RCC 7860 (cell line): ENCODE data around the gene ZNF688.
"Not testable (repeated sequence)": the region's sequence is repeated elsewhere in the genome, so short reads cannot be mapped to it uniquely, and the experiment has no call there.

ENCODE experiments used
- DNase-seq: peaks from one replicate; pipeline ENCODE4 v3.0.0-alpha.2; 2015; ENCODE audit warnings: low spot score
- FAIRE-seq: peaks from 2 replicates; lab custom pipeline; 2012; peaks lifted over from hg19 to GRCh38; lab: Jason Lieb, UNC

The ZNF688 gene

GRCh38 chr16:30557957-30558788 lies 13.3 kb downstream of the ZNF688 start, which contains the start of gene ZNF764:
TSS of gene ZNF764 (minus strand) at chr16:30558374. CDS start at chr16:30558182, 192 bp downstream.
- peak; percentile 93 for DNase-seq
- FAIRE-seq: peak; percentile 88

GRCh38 chr16:30557707-30557956 lies 13.9 kb downstream of the ZNF688 start:
- FAIRE-seq: no peak
- no peak for DNase-seq

DNA sequence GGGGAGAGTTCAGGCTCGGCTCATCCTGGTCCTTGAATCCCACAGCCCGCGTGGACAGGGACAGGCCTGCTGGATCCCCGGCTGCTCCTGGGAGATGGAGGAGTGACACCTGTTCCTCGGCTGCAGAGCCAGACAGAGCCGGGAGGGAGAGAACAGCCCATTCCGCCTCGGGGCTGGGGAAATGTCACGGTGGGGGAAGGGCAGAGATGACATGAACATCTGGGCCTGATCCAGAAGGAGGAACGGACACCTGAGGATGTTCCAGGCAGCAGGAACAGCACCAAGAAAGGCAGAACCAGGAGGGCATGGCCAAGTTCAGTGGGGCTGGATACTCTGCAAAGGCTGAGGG lies 15.4 kb downstream of the ZNF688 start:
- DNase-seq (no peak), FAIRE-seq (no peak)

GRCh38 chr16:30555315-30556124 lies 16.0 kb downstream of the ZNF688 start:
- FAIRE-seq: no peak
- DNase-seq: no peak

GRCh38 chr16:30554557-30555314 lies 16.8 kb downstream of the ZNF688 start:
- FAIRE-seq: no peak
- DNase-seq: no peak

- DNase-seq (no peak), FAIRE-seq (no peak)
These were observed 18.1 kb downstream of the ZNF688 start for GRCh38 chr16:30553393-30553899.

DNA sequence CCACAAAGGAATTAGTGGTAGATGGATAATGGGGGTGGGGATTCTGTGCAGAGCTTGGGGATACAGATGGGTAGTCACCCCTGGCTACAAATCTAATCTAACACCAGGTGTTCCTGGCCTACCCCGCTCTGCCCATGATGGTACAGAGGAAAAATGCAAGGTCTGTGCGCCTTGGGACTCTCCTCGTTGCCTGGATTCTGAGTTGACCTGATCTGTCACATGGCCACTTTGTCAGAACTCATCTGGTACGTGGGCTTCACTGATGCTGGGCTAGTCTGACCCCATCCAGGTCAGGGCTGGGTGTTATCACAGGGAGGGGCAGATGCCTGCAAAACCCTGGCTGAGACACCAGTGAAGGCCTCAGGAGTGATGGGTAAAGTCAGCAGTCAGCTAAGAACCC lies 18.6 kb downstream of the ZNF688 start:
- DNase-seq (no peak), FAIRE-seq (no peak)

DNA sequence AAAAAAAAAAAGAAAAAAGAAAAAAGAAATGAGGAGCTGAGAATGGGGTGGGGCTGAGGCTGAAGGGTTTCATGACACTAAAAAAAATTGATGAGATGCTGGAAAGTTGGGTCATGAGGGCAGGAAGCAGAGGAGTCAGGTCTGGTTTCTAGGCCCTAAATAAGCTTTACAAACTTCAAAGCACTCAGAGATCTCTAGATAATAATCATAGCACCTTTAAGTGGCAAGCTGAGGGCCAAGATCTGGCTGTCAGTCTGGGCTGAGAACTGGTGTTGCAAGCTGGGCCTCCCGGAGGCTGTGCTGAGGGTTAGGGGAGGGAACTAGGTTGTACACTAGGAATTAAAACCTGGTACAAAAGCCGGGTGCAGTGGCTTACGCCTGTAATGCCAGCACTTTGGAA lies 19.7 kb downstream of the ZNF688 start:
- no peak for FAIRE-seq
- DNase-seq: no peak

DNA sequence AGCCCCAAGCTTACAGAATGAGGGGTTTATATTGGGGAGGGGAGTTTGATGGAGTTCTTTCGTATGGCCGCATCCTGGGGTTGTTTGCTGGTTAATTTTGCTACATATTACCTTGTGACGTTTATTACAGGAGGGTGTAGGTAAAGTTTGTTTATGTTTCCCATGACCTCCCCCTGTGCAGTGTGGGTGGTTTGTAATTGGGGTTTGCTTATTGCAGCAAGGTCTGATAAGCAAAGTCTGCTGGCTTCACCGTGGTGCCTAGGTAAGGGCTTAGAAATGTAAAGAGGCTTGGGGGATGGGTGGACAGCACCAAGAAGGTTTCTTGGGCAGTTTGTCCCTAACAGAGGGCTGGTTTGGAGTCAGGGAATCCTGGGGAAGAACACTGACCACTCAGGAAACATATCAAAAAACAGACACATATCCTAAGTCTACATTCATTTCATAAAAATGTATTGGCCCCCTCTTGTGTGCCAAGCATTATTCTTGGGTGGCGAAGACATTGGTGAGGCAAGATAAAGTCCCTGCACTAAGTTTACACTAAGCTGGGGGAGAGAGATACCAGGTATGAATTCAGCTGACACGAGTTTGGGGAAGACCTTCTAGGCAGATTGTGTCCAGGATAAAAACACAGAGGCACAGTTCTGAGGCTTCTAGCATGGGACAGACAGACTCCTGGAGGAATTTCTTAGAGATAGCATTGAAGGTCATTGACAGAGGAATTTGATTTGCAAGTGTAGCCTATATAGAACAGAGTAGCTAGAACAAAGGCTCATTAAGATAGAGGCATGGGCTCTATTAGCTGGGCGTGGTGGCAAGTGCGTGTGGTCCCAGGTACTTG lies 22.9 kb downstream of the ZNF688 start:
- DNase-seq: no peak

GRCh38 chr16:30546115-30546514 lies 25.4 kb downstream of the ZNF688 start:
- FAIRE-seq (no peak), DNase-seq (no peak)

More for the DNA sequence above, 22.9 kb downstream of the ZNF688 start:
- no peak for FAIRE-seq

DNA sequence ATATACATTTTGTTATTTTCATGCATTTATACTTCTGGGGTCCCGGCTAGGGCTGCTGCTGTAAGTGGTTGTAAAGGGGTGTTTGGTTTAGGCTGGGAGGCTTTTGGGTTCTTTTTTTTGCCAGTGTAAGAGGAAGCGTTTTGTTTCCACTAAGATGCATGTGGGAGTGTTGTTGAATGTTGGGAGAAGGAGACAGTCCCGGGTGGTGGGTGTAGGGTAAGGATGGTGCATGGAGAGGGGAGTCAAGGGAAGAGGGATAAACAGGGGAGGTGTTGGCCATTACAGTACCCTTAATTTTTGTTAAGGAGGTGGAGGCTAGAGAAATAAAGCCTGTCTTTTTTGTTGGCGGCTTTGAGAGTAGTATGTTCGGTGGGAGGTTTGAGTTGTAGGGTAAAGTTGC lies 28.4 kb downstream of the ZNF688 start:
- DNase-seq: no peak
- FAIRE-seq: no peak

- no peak for DNase-seq
- FAIRE-seq: no peak
These were observed 29.8 kb downstream of the ZNF688 start for GRCh38 chr16:30541502-30542329.

DNA sequence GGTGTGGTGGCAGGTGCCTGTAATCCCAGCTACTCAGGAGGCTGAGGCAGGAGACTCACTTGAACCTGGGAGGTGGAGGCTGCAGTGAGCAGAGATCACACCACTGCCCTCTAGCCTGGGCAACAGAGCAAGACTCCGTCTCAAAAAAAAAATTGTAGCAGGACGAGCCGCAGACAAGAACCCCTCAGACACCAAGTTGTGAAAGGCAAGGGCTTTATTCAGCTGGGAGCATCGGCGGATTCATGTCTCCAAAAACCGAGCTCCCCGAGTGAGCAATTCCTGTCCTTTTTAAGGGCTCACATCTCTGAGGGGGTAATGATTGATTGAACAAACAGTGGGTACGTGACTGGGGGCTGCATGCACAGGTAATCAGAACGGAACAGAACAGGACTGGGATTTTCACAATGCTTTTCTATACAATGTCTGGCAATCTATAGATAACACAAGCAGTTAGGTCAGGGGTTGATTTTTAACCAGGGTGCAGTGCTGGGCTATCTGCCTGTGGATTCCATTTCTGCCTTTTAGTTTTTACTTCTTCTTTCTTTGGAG lies 30.5 kb downstream of the ZNF688 start:
- not testable (repeated sequence) for FAIRE-seq, DNase-seq

DNA sequence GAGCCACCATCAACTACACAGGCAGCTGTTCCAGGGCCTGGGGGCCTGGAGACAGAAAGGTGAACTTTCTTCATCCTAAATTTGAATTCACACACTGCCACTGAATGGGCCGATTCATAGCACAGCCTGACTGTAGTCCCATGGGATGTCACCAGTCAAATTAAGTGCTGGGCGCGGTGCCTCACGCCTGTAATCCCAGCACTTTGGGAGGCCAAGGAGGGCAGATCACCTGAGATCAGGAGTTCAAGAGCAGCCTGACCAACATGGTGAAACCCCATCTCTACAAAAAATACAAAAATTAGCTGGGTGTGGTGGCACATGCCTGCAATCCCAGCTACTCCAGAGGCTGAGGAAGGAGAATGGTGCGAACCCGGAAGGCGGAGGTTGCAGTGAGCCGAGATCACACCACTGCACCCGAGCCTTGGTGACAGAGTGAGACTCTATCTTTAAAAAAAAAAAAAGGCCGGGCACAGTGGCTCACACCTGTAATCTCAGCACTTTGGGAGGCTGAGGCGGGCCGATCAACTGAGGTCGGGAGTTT lies 31.5 kb downstream of the ZNF688 start:
- not testable (repeated sequence) for FAIRE-seq, DNase-seq

DNA sequence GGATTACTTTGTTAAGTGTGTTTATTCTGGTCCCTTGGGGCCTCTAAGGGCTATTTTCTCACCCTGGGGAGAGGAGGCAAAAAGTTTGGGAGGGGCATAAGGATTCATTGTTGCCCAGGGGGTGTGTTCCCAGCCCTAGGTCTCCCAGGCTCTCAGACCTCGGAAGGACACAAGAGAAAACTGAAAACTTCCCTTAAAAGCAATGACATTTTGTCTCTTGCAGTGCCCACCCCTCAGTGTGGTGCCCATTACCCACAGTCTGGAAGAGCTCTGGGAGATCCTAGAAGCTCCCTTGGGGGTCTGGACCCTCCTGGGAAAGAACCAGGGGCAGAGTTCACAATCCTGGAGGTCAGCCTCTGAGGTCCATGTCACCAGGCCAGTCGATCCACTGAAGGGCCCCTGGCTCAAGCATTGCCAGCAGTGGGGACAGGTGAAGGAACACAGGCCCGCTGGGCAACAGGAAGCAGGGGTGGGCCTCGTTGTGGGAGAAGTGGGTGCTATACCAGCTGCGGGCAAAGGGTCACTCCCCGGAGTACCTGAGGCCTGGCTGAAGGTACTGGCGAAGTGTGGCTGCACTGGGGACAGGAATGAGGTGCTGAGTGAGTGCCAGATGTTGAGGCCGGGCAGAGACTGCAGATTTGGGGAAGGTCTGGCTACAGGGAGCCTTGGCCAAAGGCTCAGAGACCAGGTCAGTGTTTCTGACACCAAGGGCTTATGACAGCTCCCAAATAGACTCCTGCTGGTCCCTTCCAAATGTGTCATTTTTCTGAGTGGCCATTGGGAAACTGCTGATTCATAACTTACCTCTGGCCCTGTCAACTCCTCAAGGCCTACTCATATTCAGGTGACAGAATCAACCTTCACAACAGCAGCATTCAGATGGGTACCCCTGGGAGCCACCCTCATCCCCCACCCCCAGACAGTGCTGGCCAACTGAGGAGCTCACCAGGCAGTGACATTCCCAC lies 32.2 kb downstream of the ZNF688 start:
- FAIRE-seq (no peak), DNase-seq (no peak)

DNA sequence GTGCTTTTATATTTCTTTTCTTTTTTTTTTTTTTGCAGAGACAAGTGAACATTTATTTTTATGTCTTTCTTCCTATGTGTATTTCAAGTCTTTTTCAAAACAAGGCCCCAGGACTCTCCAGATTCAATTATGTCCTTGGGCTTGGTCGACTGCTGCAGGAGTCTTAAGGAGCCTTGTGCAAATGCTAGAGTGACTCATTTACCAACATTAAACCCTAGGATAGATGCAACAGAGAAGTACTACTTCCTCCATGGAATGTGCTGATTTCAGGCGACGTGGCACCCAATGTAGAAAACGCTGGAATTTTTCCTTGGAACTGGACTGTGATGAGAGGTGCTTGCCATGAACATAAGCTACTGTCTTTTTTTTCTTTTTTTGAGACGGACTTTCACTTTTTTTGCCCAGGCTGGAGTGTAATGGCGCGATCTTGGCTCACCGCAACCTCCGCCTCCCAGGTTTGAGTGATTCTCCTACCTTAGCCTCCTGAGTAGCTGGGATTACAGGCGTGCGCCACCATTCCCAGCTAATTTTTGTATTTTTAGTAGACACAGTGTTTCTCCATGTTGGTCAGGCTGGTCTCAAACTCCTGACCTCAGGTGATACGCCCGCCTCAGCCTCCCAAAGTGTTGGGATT lies 35.0 kb downstream of the ZNF688 start:
- not testable (repeated sequence) for DNase-seq, FAIRE-seq

- DNase-seq: no peak
- FAIRE-seq: no peak
These were observed 35.7 kb downstream of the ZNF688 start for GRCh38 chr16:30535777-30536190.
